Measurements from ENCODE around the gene AK9. TPM values are rescaled to one million over a fixed set of nuclear protein-coding genes. Genes with fewer than 3 reads are reported as not detected.

Gene AK9
- total and polyA plus RNA-seq, 10 of the 15 experiments (the other 5 are each of a cell fraction or from before 2014, with no cell fraction given): 2.1 to 7.4 (median 4.2) TPM

DNA sequence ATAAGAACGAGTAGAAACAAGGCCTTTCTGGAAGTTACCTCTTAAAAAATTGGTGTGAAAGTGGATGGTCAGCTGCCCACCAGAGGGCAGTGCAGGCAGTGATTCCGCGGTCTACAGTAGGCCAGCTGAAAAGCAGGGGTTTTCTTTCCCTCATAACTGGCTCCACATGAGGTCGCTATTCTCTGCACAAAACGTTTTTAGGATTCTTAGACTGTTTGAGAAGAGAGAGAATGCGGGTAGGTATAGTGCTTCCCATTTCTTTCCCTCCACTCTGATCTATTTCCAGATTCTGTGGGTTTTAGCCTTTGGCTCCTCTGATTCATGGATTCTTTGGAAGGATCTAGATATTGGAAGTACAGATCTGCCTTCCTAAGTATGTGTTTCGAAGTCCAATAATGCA, 14.3 kb upstream of the AK9 start (continued):
- TF ChIP-seq ZBTB11 (CRISPR knock-in tag; IDR thresholded peaks at IDR 0.05) (no peak), KAT2A (conservative IDR thresholded peaks at IDR 0.05; ENCODE audit: control insufficient read depth, low read depth, low read length) (no peak), MLLT1 (IDR thresholded peaks at IDR 0.05) (no peak), RAD51 (IDR thresholded peaks at IDR 0.05) (no peak), E2F4 (IDR thresholded peaks at IDR 0.05; ENCODE audit: low read depth, low read length) (no peak), PRDM15 (CRISPR knock-in tag; IDR thresholded peaks at IDR 0.05) (no peak), NR2C1 (IDR thresholded peaks at IDR 0.05) (no peak), CREM (IDR thresholded peaks at IDR 0.05; ENCODE audit: low read depth) (no peak), CUX1 (IDR thresholded peaks at IDR 0.05; ENCODE audit: insufficient replicate concordance, low read depth, low read length) (no peak), RUNX3 (IDR thresholded peaks at IDR 0.05; ENCODE audit: low read length) (peak; percentile 87), PAX5 (IDR thresholded peaks at IDR 0.05; ENCODE audit: borderline replicate concordance, low read depth, low read length) (no peak), POLR2A (IDR thresholded peaks at IDR 0.05; ENCODE audit: low read depth, low read length) (no peak), NR2F1 (conservative IDR thresholded peaks at IDR 0.05) (no peak), POU2F2 (IDR thresholded peaks at IDR 0.05; ENCODE audit: borderline replicate concordance, low read depth, low read length) (peak; percentile 44; the same call in 1 of the 3 replicates), BHLHE40 (IDR thresholded peaks at IDR 0.05; ENCODE audit: borderline replicate concordance in 1 of 2, low read depth in 2 of 2, low read length in 1 of 2) (peak in 1 of 2 experiments; percentile 50; a peak in 2 of 4 replicates)

Measured in GM12878 (cell line).